Activated CD8-positive, alpha-beta memory T cell treated with anti-CD3 and anti-CD28 coated beads for 1 hour (primary cell): ENCODE data around the gene UQCRC1.

Experiments used
- DNase-seq, 2 donors: peaks; one replicate each; pipeline ENCODE4 v3.0.0-alpha.2; 2020; ENCODE audit warnings: low read depth in 1 of 2; ENCODE audit errors: extremely low read depth in 1 of 2

The UQCRC1 gene

DNA sequence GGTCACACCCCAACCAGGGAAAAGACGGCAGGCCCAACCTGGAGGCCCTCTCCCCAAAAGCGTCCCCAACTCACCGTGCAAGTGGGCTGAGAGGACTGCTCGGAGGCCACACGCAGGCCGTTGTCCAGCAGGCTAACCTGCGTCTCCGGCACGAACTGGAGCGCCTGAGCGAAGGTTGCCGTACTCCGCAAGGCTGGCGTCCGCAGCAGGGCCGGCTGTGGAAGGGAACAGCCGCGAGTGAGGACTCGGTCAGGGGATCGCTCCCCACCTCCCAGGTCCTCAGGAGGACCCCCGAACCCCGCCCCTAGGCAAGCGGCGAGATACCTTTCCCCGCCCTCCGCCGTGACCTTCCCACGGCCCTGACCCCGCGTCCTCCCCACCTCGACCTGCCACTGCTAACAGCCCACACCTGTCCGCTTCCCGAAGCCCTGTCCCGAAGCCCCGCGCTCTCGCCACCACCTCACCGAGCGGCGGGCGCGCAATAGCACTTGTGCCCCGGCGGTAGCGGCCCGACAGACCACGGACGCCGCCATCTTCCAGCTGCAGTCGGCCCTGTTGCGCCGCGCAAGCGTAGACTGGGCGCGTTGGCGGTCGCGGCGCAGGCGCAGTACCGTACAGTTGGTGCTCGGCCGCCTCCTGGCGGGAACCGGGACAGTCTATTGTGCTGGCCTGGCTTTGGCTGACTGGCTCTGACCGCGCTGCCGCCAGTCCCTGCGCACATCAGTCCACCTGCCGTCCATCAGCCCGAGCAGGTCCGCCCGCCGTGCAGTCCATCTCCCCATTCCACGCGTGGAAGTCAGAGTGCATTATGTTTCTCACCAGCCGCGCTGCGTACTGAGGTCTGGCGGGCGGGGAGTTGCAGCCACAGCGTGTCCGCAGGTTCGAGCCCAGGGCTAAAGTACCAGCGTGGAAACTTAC is at the start of gene UQCRC1:
Gene UQCRC1 (minus strand): TSS at position 559 of the 918 bp plus-strand sequence. CDS start 26 bp downstream, at position 533.
- peak; percentile 71 to 87 for DNase-seq

GRCh38 chr3:48656841-48657281 is 47.4 kb upstream of the UQCRC1 start:
- DNase-seq, result no peak

DNA sequence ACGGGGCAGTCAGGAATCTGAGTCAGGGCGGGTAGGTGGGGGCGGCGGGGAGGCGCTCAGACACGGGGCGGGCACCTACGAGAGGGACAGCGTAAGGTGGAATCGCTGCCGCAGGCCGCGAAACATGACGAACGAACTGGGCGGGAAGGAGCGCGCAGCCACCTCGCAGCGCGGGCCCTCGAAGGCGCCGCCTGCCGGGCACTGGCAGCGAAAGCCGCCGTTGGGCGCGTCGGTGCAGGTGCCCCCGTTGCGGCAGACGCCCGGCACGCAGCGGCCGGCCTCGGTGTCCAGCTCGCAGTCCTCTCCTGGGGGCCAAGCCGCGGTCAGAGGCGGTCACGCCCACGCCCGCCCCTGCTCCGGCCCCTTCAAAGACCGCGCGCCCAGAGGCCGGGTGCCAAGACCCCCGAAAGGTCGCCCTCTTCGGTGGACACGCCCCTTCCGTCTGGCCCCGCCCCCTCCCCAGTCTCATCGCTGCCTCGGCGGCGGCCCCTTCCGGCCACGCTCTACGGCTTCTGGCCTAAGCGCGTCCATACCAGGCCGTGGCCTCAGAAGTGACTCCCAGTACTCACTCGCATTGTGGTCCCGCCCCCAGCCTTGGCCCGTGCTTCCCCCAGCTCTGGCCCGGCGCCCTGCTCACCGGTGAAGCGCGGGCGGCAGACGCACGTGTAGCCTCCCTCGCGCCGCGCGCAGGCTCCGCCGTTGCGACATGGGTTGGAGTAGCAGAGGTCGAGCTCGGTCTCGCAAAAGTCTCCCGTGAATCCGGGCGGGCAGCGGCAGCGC is 46.8 kb upstream of the UQCRC1 start:
- DNase-seq, result peak; percentile 67 to 74

DNA sequence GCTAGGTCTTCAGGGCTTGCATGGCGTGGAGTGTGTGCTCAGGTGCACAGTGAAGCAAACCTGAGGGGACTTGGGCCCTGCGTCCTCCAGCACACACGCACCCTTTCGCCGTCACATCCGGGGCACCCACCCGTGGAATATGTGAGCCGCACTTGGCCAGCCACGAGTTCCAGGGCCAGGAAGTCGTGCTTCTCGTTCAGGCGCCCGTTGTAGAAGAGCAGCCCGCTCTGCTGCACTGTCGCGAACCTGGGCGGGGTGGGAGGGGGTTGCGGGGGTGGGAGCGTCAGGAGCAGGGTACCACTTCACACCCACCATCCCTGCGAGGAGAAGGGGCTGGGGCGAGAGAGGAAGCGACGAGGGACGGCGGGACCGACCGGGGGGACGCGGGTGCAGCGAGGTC is 46.2 kb upstream of the UQCRC1 start:
- peak in 1 of 2 donors; percentile 40 for DNase-seq

GRCh38 chr3:48655063-48655462 is 45.6 kb upstream of the UQCRC1 start:
- DNase-seq, result no peak

DNA sequence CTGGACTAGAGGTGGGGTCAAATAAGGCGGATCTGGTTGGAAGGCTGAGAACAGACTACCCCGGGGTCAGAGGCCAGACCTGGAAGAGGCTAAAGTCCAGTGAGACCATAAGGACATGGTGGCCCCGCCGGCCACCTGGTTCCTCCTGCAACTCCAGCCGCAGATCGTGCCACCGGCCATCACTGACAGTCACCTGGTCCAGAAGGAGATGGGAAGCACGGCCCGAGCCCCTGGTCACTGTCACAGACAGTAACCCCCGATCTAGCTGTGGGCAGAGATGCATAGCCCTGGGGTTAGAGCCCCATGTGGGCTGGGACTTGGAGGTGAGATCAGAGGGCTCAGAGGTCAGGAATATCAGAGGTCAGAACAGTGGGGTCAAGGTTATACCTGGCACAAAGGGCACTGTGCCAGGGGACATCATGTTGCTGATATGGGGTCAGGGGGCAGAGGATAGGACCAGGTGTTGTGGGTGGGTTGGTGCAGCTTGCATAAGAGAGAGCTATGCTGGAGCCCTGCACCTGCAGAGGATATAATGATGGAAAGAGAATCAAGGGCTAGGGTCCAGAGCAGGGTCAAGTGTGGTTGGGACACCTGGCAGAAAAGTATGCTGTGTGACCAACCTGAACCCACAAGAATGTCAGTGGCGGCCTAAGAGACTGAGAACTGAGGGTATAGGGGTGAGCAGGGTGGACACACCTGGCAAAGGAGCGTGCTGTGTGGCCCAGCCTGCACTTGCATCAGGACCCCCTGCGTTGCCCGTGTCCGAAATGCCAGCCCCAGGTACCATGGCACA is 43.7 kb upstream of the UQCRC1 start:
- DNase-seq, result no peak

DNA sequence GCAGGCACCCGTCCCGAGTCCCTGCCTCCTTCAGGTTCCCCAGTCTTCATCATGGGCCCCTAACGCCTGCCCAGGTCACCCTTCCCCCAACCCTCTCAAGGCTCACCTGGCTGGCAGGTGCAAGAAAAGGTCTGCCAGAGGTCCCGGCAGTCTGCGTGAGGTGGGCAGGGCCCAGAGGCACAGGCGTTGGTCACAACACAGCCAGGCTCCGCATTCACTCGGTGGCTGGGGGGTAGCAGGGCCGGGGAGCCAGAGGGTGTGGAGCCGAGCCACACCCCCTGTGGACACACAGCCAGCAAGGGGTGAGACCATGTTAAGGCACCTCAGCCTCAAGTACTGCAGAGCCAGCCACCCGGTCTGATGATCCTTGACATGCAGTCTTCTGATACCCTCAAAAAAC is 42.3 kb upstream of the UQCRC1 start:
- DNase-seq, result no peak

DNA sequence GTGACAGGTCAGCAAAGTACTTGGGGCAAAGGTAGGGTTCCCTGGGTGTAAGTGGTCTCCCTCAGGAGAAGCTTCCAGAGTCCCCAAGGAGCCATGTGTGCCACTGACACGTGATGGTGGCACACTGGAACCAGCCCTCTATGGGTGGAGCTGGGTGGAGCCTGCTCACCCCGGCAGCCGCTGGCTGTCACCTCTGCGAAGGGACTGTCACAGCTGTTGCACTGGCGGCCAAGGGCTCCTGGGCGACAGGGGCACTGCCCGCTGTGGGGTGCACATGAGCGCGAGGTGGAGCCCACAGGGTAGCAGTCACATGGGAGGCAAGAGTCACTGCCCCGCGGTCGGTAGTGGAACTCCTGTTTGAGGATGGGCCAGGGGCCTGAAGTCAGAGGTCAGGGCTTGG is 41.3 kb upstream of the UQCRC1 start:
- no peak for DNase-seq

DNA sequence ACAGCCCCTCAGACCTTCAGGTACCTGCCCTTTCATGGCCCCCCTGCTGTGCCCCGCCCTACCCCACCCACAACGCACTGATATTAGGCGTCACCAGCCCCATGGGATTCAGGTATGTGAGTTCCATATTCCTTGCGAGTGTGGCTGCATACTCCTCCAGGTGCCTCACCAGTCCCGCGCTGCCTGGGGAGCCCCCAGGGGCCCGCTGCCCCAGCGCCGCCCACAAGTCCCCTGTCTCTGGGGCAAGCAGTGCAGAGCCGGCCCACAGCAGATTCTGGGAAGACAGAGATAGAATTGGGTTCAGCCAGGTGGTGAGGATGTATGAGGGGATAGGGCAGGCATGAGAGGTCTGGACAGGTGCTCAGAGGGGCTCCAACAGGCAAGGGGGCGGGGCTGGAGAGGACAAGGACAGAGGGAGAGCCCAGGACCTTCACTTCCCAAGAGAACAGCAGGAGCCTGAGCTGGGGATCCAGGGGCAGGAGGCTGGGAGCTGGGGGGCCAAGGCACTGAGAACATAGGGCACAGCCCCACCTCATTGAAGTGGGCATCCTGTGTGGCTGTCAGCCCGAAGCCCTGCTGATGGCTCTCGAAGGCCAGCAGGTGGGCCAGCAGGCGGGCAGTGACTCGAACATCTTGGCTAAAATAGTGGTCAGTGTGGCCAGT is 38.9 kb upstream of the UQCRC1 start:
- DNase-seq, result no peak

DNA sequence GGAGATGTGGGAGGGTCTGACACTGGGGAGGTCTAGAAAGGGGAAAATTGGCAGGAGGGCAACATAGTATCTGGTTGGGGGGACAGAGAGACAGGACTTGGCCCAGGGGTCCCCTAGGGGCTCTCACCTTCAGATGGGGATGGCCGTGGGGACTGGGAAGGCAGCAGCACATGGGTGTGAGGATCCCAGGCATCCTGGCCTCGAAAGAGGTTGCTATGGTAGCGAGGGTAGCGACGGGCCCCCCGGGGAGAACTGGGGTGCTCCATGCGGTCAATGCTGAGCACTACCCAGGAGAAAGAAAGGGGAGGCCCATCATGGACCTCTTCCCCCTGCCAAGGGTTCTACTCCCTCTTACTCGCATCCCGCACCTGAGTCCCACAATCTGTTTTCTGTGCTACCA is 38.3 kb upstream of the UQCRC1 start:
- DNase-seq, result no peak

- DNase-seq, result no peak
Measured at GRCh38 chr3:48644898-48645760, 35.7 kb upstream of the UQCRC1 start.

- DNase-seq, result no peak
Measured at GRCh38 chr3:48642605-48643004, 33.2 kb upstream of the UQCRC1 start.

GRCh38 chr3:48641396-48641795 is 31.9 kb upstream of the UQCRC1 start:
- DNase-seq, result no peak

- DNase-seq, result no peak
Measured at GRCh38 chr3:48639944-48640606, 30.6 kb upstream of the UQCRC1 start.

- no peak for DNase-seq
Measured at GRCh38 chr3:48637305-48637704, 27.9 kb upstream of the UQCRC1 start.

DNA sequence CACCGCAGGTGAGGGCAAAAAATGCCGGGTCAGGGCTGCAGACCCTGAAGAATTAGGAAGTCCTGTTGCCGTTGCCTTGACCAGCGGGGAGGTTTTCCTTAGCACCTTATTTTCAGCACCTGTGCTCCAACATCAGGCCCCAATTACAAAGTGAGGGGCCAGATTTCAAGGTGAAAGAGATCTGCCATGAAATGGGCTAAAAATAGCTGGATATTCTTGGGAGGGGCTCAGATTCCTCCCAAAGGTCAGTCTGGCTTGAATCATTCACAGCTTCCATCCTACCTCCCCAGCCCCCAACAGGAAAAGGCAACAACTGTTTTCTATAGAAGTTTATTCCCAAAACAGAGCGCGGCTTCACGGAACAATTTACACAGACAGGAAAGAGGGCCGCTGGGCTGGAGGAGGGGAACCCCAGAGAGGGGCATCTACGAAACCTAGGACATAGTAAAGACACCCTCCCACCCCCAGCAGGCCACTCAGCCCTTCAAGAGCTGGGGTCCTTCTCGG is 26.8 kb upstream of the UQCRC1 start:
- no peak for DNase-seq

- peak; percentile 75 to 86 for DNase-seq
Measured at GRCh38 chr3:48635222-48636021, 26.0 kb upstream of the UQCRC1 start, which contains the start of gene SLC26A6. Gene SLC26A6, minus strand, starts transcription at chr3:48635461. Its CDS starts 68 bp downstream, at chr3:48635393.
